T-helper 1 cell treated with Interleukin-12 subunit alpha and Interleukin-12 subunit beta and Interleukin-4 antibody, amounts not matched to agents 30 ng/mL and 1 ng/mL, for 36 hours (primary cell): ENCODE results near the gene NUDT16. TPM values are rescaled to one million over a fixed set of nuclear protein-coding genes. Genes with fewer than 3 reads are reported as not detected.

Source experiments
- intact Hi-C: fragments of 100-400 bp; cut with micrococcal nuclease; formaldehyde crosslinking; loops from one replicate; pipeline ENCODE4 v1.15.1; 2024
- total RNA-seq: library from RNA; stranded (reverse); gene quantifications from 2 replicates; pipeline ENCODE4 v1.2.3, GENCODE V29; 2022

Gene NUDT16
- total RNA-seq, 1 donor from 2014 or later = 7.4 TPM

DNA sequence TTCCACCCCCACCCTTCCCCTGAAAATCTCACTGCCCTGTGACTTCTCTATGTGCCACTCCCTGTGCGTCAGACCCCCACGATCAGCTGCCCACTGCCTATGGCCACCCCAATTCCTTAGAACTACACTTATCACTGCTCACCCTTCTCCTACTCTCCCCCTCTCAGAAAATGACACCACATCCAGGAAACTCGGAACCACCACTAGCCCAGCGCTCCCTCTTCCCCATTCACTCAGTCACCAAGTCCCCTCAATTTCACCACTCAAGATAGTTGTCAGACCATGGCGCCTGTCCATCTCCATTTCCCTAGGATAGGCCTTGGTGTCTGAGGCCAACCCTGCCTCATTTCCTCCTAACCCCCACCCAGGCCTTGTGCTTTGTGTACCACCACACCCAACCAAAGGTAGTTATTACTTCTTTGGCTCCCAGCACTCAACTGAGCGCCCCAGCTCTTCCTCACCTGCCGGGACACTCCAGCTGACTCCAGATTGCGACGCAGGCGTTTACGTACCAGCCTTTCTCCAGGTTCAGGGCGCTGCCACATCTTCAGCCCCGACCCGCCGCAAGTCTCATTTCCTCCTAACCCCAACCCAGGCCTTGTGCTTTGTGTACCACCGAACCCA, 641 bp upstream of the NUDT16 start:
- intact Hi-C loops = loop anchor here (1.0 to 5.0 kb wide), 9 partner anchors 20 to 1342 kb away; partner anchors contain the start of genes ASTE1, DNAJC13, MRPL3 and NEK11

DNA sequence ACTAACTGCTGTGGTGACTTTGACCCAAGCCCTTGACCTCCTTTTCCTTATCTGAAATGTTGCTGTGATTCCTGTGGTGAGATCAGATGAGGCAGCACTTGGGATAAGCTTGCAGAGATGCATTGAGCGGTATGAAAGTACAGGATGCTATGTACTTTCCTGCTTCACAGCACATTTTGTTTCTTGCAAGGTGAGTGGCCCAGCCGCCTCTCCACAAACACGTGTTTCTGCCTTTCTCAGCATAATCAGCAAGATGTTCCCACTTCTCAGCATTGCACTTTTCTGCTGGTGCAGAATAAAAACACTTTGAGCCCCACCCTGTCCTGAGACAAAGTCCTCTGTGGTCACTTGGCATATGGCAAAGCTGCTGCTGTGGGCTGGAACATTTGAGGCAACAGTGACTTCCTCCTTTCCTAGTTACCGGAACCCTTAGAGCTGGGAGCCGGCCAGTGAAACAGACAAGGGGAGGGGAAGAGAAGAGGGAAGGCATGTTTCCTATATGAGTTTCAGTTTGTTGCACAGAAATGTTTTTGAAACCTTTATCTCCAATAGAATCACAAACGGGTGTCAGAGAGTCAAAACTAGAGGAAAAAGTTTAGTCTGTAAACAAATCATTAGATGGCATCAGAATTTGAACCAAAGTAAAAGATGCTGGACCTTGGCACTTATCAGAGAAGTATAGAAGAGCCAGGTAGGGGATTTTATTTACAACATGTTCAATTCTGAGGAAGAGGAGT, 5.0 kb downstream of the NUDT16 start:
- intact Hi-C loops = no loop called here

DNA sequence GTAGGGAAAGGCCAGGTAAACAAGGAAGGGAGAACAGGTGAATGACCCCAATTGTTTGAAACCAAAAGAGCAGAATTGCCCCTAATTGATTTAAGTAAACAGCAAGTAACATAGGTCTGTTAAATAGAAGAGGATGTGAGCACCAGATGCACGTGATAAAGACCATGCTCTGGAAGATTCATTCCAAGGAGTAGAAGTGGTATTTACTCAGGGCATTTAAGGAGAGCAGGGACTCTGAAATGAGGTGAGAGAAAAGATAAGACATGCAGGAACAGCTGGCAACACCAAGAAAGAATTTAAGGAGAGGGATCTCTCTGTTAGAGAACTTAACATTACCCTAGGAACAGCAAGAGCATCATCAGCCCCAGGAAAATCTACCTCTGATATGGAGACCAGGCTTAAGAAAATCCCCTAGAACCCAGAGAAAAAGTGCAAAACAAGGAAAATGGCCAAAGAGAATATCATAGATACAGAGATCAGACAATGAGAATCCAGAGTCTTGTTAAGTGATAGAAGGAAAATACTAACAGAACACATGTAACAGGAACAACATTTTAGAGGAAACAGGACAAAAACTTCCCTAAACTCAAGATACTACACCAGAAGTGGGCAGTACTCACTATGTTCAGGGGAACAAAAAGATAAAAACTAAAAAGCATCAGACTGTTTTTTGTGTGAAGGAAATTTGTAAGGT, 6.4 kb downstream of the NUDT16 start:
- intact Hi-C loops = no loop called here

DNA sequence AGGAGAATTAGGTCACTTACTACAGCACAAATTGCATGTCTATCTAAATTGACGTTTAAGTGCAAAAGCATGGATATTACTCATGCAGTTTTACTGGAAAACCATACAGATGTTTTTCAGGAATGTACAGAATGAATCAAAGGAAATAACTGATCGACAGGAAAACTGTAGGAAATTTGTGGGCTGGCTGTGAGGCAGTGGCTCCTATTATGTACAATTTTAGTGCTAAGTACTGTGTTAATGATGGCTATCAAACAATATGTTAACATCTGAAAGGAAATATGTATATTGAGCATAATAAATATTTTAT, 6.9 kb downstream of the NUDT16 start:
- intact Hi-C loops = no loop called here

DNA sequence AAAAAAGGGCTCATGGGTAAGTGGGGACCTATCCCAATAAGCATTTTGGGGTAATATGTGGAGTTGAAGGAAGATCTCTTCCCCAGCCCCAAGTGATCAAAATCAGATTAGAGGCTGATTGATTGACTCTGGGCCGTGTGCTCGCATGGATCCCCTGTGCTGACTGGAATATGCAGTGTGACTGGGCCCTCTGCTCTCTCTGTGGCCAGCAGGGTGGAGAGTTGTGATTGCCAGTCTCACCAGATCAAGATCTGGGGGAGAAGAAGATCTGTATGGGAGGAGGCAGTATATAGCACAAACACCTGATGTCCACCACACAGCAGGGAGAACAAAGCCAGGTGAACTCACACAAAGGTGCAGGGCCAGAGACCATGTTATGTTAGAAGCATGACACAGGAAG, 8.8 kb downstream of the NUDT16 start:
- intact Hi-C loops = no loop called here

DNA sequence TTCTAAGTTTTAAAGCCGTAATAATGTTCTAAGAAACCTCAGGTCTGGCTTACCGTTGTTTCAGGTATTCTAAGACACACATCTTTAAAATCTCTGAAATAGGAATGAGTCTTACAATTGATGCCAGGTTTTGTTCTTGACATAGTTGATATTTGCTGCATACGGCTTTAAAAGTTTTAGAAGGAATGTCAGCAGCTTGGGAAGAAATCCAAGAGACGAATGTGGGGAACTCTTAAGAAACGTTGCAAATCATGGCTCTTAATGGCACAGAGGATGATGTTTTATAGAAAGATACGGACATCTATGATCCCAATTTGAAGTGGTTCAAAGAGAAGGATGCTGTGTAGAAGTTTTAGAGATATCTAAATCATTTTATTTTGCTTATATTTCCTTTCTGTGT, 11.5 kb downstream of the NUDT16 start:
- intact Hi-C loops = no loop called here

DNA sequence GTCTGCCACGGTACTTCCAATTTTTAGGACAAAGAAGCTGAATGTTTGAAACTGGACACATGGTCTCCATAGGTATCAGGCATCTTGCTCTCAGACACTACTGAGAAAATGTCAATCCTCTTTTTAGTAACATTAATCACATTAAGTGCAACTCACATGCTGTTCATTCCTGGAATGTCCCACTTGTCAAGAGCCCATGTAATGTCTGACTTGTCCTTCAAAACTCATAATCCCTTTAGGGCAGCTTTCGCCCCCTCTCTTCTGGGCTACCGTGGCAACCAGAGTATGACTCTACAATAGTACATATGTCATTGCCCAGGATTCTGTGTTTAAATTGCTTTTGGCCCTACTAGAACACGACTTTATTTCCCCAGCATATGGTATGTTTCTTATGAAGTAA, 12.3 kb downstream of the NUDT16 start:
- intact Hi-C loops = no loop called here

DNA sequence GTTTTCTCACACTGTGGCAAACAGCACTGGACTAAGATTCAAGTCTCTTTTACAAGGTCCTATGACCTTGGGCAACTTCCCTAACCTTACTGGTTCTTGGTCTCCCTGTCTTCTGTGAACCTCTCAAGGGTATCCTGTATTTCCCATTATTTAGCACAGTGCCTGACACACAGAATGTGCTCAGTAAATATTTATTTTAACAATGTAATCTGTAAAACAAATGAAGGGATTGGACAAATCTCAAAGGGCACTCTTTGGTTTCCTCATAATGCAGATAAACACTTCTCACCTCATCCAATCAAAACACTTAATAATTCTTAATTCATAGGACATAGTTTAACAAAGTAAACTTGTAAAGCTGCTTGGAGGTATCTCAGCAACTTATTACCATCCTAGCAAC, 12.8 kb downstream of the NUDT16 start:
- intact Hi-C loops = no loop called here

DNA sequence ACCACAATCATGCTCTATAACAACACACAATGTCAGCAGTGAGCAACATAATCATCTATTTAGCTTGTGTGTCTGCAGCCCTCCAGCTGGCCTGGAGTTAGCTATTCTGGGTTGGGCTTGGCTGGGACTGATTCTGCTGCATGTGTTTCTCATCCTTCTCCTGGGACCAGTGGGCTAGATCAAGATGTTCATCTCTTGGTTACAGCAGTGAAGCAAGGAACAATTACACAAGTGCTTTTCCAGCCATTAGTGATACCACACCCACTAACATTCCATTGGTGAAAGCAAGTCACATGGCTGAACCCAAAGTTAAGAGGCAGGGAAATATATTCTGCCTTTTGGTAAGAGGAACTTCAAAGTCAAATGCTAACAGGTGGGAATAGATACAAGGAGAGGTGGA, 14.6 kb downstream of the NUDT16 start:
- intact Hi-C loops = no loop called here

DNA sequence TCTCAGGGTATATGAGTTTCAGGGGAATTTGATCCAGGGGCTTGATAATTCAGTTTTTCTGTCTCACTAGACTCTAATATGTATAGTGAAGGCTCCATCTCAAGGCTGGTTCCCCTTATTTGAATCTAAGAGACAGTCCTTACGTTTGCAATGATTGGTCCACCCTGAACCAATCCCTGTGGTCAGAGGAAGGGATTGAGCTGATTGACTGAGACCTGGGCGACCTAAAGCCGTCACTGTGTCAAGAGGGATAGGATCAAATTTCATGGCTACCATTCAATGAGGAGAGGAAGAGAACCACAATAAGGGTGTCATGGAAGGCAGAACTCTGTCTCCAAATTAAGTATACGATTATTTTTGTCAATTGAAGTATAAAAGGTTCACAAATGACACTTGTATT, 16.3 kb downstream of the NUDT16 start:
- intact Hi-C loops = no loop called here

DNA sequence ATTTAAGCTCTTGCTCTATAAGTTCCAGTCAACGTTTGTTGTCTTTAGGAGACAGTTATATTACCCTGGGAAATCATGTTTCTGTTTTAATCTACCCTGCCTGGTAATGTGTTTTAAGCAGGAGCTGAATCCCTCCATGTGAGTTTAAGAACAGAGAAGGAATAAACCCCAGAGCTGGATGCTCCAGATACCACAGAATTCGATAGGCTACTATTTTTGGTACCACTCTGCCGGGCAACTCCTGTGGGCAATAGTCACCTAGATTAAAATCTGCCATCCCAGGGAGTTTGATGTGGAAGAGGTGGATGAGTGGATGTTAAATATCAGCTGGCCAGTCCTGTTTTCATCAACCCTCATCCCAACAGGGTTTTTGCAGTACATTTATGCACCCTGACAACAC, 20.4 kb downstream of the NUDT16 start:
- intact Hi-C loops = no loop called here

DNA sequence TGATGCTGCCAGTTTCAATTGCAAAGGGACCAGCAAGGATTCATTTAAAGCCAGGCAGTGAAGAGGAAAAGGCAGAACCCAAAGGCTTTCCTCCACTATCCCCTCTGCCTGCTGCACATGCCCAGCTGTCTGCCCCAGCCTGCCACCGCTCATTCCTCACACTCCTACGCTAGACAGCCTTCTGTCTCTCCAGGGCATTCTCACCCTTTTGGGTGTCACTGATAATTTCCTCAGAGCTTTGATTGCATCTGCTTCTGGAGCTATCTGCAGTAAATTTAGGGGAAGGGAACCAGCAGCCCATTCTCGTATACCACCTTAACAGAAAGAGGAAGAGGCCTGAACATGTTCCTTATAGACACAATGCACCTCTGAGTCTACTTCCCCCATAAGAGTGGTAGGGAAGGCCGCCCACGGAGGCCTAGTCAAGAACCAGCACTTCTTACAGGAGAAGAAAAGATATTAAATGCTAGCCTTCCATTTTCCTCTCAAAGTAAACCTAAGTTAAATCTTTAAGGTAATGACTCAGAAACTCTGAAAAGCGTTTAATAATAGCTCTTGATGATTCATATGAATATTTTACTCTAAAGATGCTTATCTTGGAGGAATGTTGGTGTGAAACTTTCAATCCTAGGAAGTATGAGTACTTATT, 20.9 kb downstream of the NUDT16 start:
- intact Hi-C loops = no loop called here

DNA sequence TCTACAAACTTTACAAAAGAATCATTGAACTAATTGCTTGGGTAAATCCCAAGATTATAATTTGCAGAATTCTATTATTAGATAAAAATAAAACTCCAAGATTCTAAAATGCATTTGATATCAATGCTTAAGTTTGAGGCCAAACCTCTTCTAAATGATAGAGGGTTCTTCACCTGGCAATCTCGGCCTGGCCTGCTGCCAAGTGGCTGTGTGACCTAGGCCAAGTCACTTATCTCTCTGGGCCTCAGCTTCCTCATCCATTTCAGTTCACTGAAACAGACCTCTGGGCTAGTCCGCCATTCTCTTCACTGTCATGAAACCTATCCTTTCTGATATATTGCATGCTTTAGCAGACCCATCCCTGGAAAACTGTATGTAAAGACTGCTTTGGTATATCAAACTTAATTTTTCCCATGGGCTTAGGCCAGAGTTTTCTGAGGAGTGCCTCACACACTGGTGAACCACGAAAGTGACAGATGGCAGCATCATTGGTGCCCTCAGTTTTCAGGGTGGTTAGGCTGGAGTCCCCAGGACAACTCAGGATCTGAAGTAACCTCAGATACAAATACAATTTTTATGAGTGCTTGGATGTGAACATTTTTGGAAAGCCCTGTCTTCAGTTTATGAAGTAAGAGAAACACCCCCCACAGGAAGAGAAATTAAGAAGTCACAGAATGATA, 21.8 kb downstream of the NUDT16 start:
- intact Hi-C loops = no loop called here

DNA sequence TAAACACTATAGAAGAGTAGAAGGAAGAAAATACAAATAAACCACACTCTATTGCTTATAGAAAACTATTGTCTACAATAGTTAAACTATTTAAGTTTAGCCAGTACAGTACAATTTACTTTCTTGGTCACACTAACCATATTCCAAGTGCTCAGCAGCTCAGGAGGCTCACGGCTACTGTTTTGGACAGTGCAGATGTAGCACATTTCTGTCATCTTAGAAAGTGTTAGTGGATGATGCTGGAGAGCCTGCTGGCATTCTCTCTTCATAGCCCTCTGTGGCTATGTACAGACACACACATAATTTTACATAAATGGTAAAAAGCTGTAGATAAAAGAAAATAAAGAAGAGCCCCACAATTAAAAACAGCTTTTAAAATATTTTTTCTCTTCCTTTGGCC, 23.8 kb downstream of the NUDT16 start:
- intact Hi-C loops = no loop called here

DNA sequence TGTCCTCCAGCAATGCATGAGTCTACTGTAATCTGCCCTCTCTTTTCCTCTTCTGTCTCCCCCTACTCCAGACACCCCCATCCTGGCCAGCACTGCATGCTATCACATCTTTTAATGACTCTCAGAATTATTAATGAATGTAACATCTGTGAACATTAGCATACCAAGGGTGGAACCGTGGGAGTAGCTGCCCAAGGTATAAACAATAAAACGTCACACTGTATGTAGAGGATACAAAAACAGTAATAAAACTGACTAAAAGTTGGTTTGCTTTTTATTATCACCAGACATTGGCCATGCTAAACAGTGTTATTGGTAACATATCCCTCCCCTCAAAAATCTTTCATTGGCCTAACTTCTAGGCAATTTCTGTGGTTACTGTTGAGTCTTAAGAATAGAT, 24.7 kb downstream of the NUDT16 start:
- intact Hi-C loops = no loop called here

DNA sequence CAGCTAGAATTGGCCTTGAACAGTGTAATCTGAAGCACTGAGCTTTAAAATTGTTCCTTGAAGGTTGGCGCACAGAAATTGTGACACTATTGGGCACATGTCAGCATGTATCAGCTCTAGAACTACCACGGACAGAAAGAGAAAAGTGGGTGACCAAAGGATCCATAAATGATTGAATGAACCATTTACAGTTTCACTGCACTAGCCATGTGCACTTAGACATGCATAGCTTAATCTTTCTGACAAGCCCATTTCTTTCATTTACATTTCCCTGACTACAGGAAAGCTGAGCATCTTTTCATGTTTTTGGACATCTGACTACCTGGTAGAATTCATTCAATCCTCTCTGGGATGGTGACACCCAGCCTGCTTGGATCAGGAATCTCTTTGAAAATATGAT, 36.2 kb downstream of the NUDT16 start:
- intact Hi-C loops = no loop called here

DNA sequence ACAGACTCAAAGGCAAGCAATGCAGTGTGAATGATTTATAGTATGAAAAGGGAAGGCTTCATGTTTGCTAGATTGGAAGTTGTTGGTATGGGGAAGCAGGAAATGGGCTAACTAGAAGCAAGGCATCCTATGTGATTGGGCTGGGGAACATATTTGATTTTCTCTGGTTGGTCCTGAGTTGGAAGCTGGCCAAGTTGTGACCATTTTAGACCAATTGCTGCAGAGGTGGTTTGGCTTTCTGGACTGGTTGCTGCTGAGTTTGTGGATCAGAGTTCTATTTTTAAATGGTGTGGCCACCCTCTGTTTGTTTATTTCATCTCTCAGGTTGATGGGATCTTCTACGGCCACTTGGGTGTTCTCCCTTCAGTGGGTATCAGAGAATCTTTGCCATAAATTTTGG, 39.7 kb downstream of the NUDT16 start:
- intact Hi-C loops = no loop called here

DNA sequence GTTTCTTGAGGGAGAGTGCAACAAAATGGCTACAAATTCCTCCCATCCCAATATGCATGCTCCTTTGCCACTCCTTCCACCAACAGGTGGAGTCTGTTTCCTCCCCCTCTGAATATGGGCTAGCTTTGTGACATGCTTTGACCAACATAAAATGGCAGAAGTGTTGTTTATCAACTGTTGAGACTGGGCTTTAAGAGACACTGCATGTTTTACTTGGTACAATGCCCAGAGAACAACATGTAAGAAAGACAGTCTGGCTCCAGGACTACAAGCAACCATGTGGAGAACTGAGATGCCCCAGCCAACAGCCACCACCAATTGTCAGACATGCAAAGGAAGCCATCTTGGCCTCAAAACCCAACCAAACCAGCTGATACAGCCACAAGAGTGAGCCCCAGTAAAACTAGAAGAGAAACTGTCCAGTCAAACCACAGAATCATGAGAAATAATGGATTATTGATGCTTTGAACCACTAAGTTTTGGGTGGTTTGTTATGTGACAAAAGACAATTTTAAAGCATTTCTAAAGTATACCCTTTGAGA, 40.5 kb downstream of the NUDT16 start:
- intact Hi-C loops = no loop called here

DNA sequence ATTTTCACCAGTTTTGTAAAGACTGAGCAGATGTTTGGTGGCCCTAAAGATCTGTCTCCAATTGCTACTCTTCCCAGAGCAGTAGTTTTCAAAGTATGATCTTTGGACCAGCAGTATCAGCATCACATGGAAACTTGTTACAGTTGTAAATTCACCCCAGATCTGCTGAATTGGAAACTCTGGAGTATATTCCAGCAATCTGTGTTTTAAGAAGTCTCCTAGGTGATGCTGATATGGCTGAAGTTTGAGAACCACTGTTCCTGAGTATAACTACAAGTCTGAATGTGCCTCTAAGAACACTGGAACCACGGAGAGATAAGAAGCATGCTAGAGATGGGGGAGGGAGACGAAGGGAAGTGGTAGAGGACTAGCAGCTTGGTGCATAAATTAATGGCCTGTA, 45.7 kb downstream of the NUDT16 start:
- intact Hi-C loops = no loop called here

DNA sequence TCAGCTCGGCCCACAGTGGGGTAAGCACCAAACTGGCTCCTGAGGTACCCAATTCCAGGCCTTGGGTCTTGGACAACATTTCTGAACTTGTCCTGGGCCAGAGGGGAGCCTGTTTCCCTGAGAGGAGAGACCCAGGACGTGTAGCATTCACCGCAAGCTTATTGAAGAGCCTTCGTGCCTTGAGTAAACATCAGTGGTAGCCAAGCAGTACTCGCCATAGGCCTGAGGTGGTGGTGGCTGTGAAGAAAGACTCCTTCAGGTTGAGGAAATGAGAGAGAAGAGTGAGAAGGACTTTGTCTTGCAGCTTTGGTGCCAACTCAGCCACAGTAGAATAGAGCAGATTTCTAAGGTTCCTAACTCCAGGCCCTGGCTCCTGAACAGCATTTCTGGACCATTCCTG, 50.2 kb downstream of the NUDT16 start:
- intact Hi-C loops = no loop called here

DNA sequence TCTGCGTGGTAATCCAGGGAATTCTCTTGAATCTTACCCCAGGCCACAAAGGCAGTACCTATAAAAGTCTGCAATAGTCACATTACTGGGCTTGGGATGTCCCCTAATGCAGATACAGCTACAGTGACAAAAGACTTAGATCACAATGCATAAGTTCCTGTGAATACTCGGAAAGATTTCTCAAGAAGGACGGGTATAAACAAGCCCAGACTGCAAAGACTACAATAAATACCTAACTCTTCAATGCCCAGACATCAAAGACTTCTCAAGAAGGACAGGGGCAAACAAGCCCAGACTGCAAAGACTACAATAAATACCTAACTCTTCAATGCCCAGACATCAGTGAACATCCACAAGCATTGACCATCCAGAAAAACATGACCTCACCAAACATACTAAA, 50.9 kb downstream of the NUDT16 start:
- intact Hi-C loops = no loop called here
